Trophoblast cell (in vitro differentiated cells and primary cell): ENCODE results near the gene JPH3.

Experiments used
- DNase-seq, 2 donors: peaks; one replicate each; pipeline ENCODE4 v3.0.0-alpha.2; 2016
- H2AFZ ChIP-seq: 2 replicates; pipeline ENCODE4 v1.6.1; 2013; ENCODE audit warnings: low read length, moderate library complexity, mild to moderate bottlenecking; ENCODE audit not compliant: insufficient read depth, poor library complexity
- H2AK5ac ChIP-seq: 2 replicates; pipeline ENCODE4 v1.6.1; 2013; ENCODE audit warnings: mild to moderate bottlenecking, low read length
- H2BK120ac ChIP-seq: 2 replicates; pipeline ENCODE4 v1.6.1; 2013; ENCODE audit warnings: low read length, mild to moderate bottlenecking, moderate library complexity; ENCODE audit not compliant: insufficient read depth, poor library complexity
- H2BK12ac ChIP-seq: 2 replicates; pipeline ENCODE4 v1.6.1; 2013; ENCODE audit warnings: mild to moderate bottlenecking, low read length, moderate library complexity
- H2BK5ac ChIP-seq: 2 replicates; pipeline ENCODE4 v1.6.1; 2013; ENCODE audit warnings: low read length, low read depth, moderate library complexity, mild to moderate bottlenecking; ENCODE audit not compliant: poor library complexity
- H3K14ac ChIP-seq: 2 replicates; pipeline ENCODE4 v1.6.1; 2013; ENCODE audit warnings: mild to moderate bottlenecking, low read length
- H3K18ac ChIP-seq: 2 replicates; pipeline ENCODE4 v1.6.1; 2013; ENCODE audit warnings: mild to moderate bottlenecking, low read length
- H3K23ac ChIP-seq: 2 replicates; pipeline ENCODE4 v1.6.1; 2013; ENCODE audit warnings: low read length
- H3K27ac ChIP-seq: 2 replicates; pipeline ENCODE4 v1.5.1; 2013; ENCODE audit warnings: low read depth, mild to moderate bottlenecking, inconsistent platforms, low read length, moderate library complexity
- H3K27me3 ChIP-seq: 2 replicates; pipeline ENCODE4 v1.6.1; 2013; ENCODE audit warnings: inconsistent platforms, mild to moderate bottlenecking, low read length, moderate library complexity; ENCODE audit not compliant: insufficient read depth
- H3K36me3 ChIP-seq, 2 experiments: 1 replicate in 1 of 2; 2 replicates in 1 of 2; pipeline ENCODE4 v1.6.1; 2013; ENCODE audit warnings: low read length in 2 of 2, mild to moderate bottlenecking in 2 of 2, moderate library complexity in 1 of 2; ENCODE audit not compliant: insufficient read depth in 2 of 2, control insufficient read depth in 1 of 2
- H3K4ac ChIP-seq: 2 replicates; pipeline ENCODE4 v1.6.1; 2013; ENCODE audit warnings: low read depth, mild to moderate bottlenecking, low read length, moderate library complexity
- H3K4me1 ChIP-seq, 2 experiments: 1 replicate in 1 of 2; 2 replicates in 1 of 2; pipeline ENCODE4 v1.6.1; 2013; ENCODE audit warnings: low read length in 2 of 2, mild to moderate bottlenecking in 2 of 2, moderate library complexity in 1 of 2; ENCODE audit not compliant: insufficient read depth in 2 of 2, control insufficient read depth in 1 of 2
- H3K4me2 ChIP-seq: 2 replicates; pipeline ENCODE4 v1.6.1; 2013; ENCODE audit warnings: inconsistent platforms, mild to moderate bottlenecking, low read length, moderate library complexity
- H3K4me3 ChIP-seq: 2 replicates; pipeline ENCODE4 v1.5.1; 2013; ENCODE audit warnings: mild to moderate bottlenecking, low read depth, low read length, inconsistent platforms
- H3K79me1 ChIP-seq: one replicate; pipeline ENCODE4 v1.6.1; 2013; ENCODE audit warnings: low read length
- H3K79me2 ChIP-seq: 2 replicates; pipeline ENCODE4 v1.6.1; 2013; ENCODE audit warnings: low read length, mild to moderate bottlenecking; ENCODE audit not compliant: control insufficient read depth, insufficient read depth, poor library complexity
- H3K9ac ChIP-seq: 2 replicates; pipeline ENCODE4 v1.6.1; 2013; ENCODE audit warnings: mild to moderate bottlenecking, low read length
- H3K9me3 ChIP-seq: 2 replicates; pipeline ENCODE4 v1.6.1; 2013; ENCODE audit warnings: low read depth, mild to moderate bottlenecking, control low read depth, inconsistent platforms, low read length; ENCODE audit not compliant: insufficient read depth
- H4K12ac ChIP-seq: 2 replicates; pipeline ENCODE4 v1.6.1; 2013; ENCODE audit warnings: low read depth, mild to moderate bottlenecking, low read length, moderate library complexity
- H4K8ac ChIP-seq: 2 replicates; pipeline ENCODE4 v1.6.1; 2013; ENCODE audit warnings: low read depth, mild to moderate bottlenecking, low read length, moderate library complexity
- H4K91ac ChIP-seq: one replicate; pipeline ENCODE4 v1.6.1; 2013; ENCODE audit warnings: low read depth, mild to moderate bottlenecking, low read length, moderate library complexity
- WGBS: extraction: QIAGEN DNeasy Blood & Tissue Kit; methylation state at CpG from one replicate; pipeline ENCODE4 v1.1.7; 2013; ENCODE audit warnings: missing lambda C conversion rate; ENCODE audit not compliant: insufficient read length, insufficient coverage; ENCODE audit errors: extremely low coverage; 5-methylcytosine and 5-hydroxymethylcytosine counted together

JPH3 gene

GRCh38 chr16:87671221-87671620 is 68.9 kb downstream of the JPH3 start:
- no peaks in the 10 kb centered on the region for H3K79me1 ChIP-seq
- no peak overlapping the region for H3K4me3 ChIP-seq
- H3K4ac ChIP-seq = no peak overlapping the region
- no peak overlapping the region for H2AFZ ChIP-seq
- no peak overlapping the region for H3K14ac ChIP-seq
- no peak overlapping the region for H4K91ac ChIP-seq
- H3K4me1 ChIP-seq = no peaks in the 10 kb centered on the region
- no CpG with 5 or more reads among the region's 13 CpGs for WGBS
- H2BK12ac ChIP-seq = no peak overlapping the region
- no peak overlapping the region for H3K23ac ChIP-seq
- H2AK5ac ChIP-seq = no peak overlapping the region
- no peak overlapping the region for H3K18ac ChIP-seq
- no peak for DNase-seq
- H2BK5ac ChIP-seq = no peak overlapping the region
- no peak overlapping the region for H3K4me2 ChIP-seq
- H4K8ac ChIP-seq = no peak overlapping the region
- H3K27me3 ChIP-seq = no peaks in the 10 kb centered on the region
- no peak overlapping the region for H3K27ac ChIP-seq
- H2BK120ac ChIP-seq = no peak overlapping the region
- H3K36me3 ChIP-seq = no peaks in the 10 kb centered on the region
- no peak overlapping the region for H3K9ac ChIP-seq
- no peaks in the 10 kb centered on the region for H3K79me2 ChIP-seq
- no peak overlapping the region for H4K12ac ChIP-seq
- peaks cover 1% of the 10 kb centered on the region for H3K9me3 ChIP-seq

DNA sequence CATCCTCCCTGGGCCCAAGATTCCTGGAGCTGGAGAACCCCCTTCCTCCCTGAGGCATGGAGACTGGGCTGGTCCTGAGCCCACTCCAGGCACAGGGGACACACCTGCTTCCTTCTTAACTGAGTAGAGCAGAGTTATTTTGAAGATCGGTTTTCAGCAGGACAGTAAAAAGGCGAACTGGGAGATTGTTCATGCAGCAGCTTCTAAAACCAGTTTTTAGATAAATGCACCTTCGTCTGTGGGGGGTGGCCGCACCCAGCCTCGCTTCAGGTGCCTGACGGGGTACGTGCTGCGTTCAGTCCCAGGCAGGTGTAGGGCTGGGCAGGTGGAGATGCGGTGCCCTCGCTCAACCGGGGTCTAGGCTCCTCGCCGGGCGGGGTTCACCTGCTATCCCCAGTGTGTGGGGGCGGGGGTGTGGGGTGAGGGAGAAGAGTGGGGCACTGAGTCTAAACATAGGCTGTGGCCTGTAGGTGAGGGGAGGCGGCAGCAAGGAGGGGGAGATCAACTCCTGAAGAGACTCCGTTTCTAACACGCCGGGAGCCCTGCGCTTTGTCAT is 69.5 kb downstream of the JPH3 start:
- H3K27me3 ChIP-seq = no peaks in the 10 kb centered on the region
- H3K36me3 ChIP-seq = no peaks in the 10 kb centered on the region
- no CpG with 5 or more reads among the region's 20 CpGs for WGBS
- H3K4me2 ChIP-seq = no peak overlapping the region
- H3K9me3 ChIP-seq = peaks cover 1% of the 10 kb centered on the region
- no peak overlapping the region for H3K27ac ChIP-seq
- no peak overlapping the region for H2BK5ac ChIP-seq
- H3K4me3 ChIP-seq = no peak overlapping the region
- H4K91ac ChIP-seq = no peak overlapping the region
- no peak overlapping the region for H2AFZ ChIP-seq
- no peak overlapping the region for H3K23ac ChIP-seq
- no peak overlapping the region for H2AK5ac ChIP-seq
- no peaks in the 10 kb centered on the region for H3K4me1 ChIP-seq
- no peak for DNase-seq
- no peak overlapping the region for H3K14ac ChIP-seq
- H3K18ac ChIP-seq = no peak overlapping the region
- H3K4ac ChIP-seq = no peak overlapping the region
- H3K79me1 ChIP-seq = no peaks in the 10 kb centered on the region
- no peak overlapping the region for H2BK120ac ChIP-seq
- H4K8ac ChIP-seq = no peak overlapping the region
- no peak overlapping the region for H3K9ac ChIP-seq
- no peak overlapping the region for H2BK12ac ChIP-seq
- no peaks in the 10 kb centered on the region for H3K79me2 ChIP-seq
- H4K12ac ChIP-seq = no peak overlapping the region

- Histone ChIP-seq H3K18ac (no peak overlapping the region), H3K27ac (no peak overlapping the region), H3K27me3 (no peaks in the 10 kb centered on the region), H3K79me2 (no peaks in the 10 kb centered on the region), H2BK5ac (no peak overlapping the region), H3K4me3 (no peak overlapping the region), H4K8ac (no peak overlapping the region), H4K12ac (no peak overlapping the region), H3K36me3 (no peaks in the 10 kb centered on the region), H3K79me1 (no peaks in the 10 kb centered on the region), H3K9ac (no peak overlapping the region), H2AK5ac (no peak overlapping the region), H3K23ac (no peak overlapping the region), H4K91ac (no peak overlapping the region), H3K4me1 (no peaks in the 10 kb centered on the region), H2BK12ac (no peak overlapping the region), H3K9me3 (peaks cover 1% of the 10 kb centered on the region), H2AFZ (no peak overlapping the region), H3K4ac (no peak overlapping the region), H2BK120ac (no peak overlapping the region), H3K4me2 (no peak overlapping the region), H3K14ac (no peak overlapping the region)
- DNase-seq = no peak
- WGBS = no CpG with 5 or more reads among the region's 5 CpGs
These were observed 72.1 kb downstream of the JPH3 start for GRCh38 chr16:87674419-87674818.

GRCh38 chr16:87675111-87675719 is 72.9 kb downstream of the JPH3 start:
- no peaks in the 10 kb centered on the region for H3K36me3 ChIP-seq
- H3K79me2 ChIP-seq = no peaks in the 10 kb centered on the region
- H2BK12ac ChIP-seq = no peak overlapping the region
- DNase-seq = no peak
- no peak overlapping the region for H3K4me3 ChIP-seq
- no peaks in the 10 kb centered on the region for H3K4me1 ChIP-seq
- no peak overlapping the region for H2BK5ac ChIP-seq
- H2AK5ac ChIP-seq = no peak overlapping the region
- no peak overlapping the region for H2BK120ac ChIP-seq
- H3K9ac ChIP-seq = no peak overlapping the region
- no CpG with 5 or more reads among the region's 15 CpGs for WGBS
- H3K23ac ChIP-seq = no peak overlapping the region
- H2AFZ ChIP-seq = no peak overlapping the region
- no peak overlapping the region for H3K4ac ChIP-seq
- no peak overlapping the region for H4K8ac ChIP-seq
- no peaks in the 10 kb centered on the region for H3K27me3 ChIP-seq
- no peak overlapping the region for H4K91ac ChIP-seq
- H3K27ac ChIP-seq = no peak overlapping the region
- no peak overlapping the region for H4K12ac ChIP-seq
- no peak overlapping the region for H3K18ac ChIP-seq
- peaks cover 1% of the 10 kb centered on the region for H3K9me3 ChIP-seq
- no peak overlapping the region for H3K4me2 ChIP-seq
- H3K14ac ChIP-seq = no peak overlapping the region
- no peaks in the 10 kb centered on the region for H3K79me1 ChIP-seq
